GM23338 (cell line): Measurements from ENCODE around the gene CLEC7A. TPM values are rescaled to one million over a fixed set of nuclear protein-coding genes. Genes with fewer than 3 reads are reported as not detected.
A peak's percentile ranks its signal among the peaks of the same experiment; 100 is the strongest.

ENCODE experiments used
- ATAC-seq: fragments of 200-7000 bp; cut with Tn5 transposase; 3 replicates; pipeline ENCODE4 v1.9.1; 2020
- DNase-seq: peaks from one replicate; pipeline ENCODE4 v3.0.0-alpha.2; 2015; ENCODE audit warnings: low spot score
- H2AFZ ChIP-seq: fragments of 200-600 bp; sonication (generic); 2 replicates; pipeline ENCODE4 v1.8.0; 2016; ENCODE audit warnings: antibody characterized with exemption, mild to moderate bottlenecking, moderate library complexity
- H3F3A ChIP-seq: fragments of 200-600 bp; sonication (generic); replicated peaks from 2 replicates; pipeline ENCODE4 v1.8.0; 2017; ENCODE audit warnings: antibody characterized with exemption, mixed run types, low read depth
- H3K27ac ChIP-seq: fragments of 200-600 bp; sonication (generic); 2 replicates; pipeline ENCODE4 v1.6.1; 2016; ENCODE audit warnings: low read depth
- H3K27me3 ChIP-seq: fragments of 200-600 bp; sonication (generic); 2 replicates; pipeline ENCODE4 v1.8.0; 2016; ENCODE audit warnings: mild to moderate bottlenecking, mixed run types, moderate library complexity; ENCODE audit not compliant: insufficient read depth
- H3K36me3 ChIP-seq: fragments of 200-600 bp; sonication (generic); 2 replicates; pipeline ENCODE4 v1.8.0; 2016; ENCODE audit warnings: mild to moderate bottlenecking; ENCODE audit not compliant: insufficient read depth
- H3K4me1 ChIP-seq: fragments of 200-600 bp; sonication (generic); 2 replicates; pipeline ENCODE4 v1.8.0; 2016; ENCODE audit warnings: mild to moderate bottlenecking, moderate library complexity; ENCODE audit not compliant: insufficient read depth
- H3K4me2 ChIP-seq: fragments of 200-600 bp; sonication (generic); 2 replicates; pipeline ENCODE4 v1.7.1; 2017; ENCODE audit warnings: mixed run types
- H3K4me3 ChIP-seq: fragments of 200-600 bp; sonication (generic); 2 replicates; pipeline ENCODE4 v1.6.1; 2016; ENCODE audit warnings: mixed run types
- H3K79me2 ChIP-seq: fragments of 200-600 bp; sonication (generic); replicated peaks from 2 replicates; pipeline ENCODE4 v1.8.0; 2017; ENCODE audit warnings: mild to moderate bottlenecking; ENCODE audit not compliant: insufficient read depth
- H3K9me2 ChIP-seq: fragments of 200-600 bp; sonication (generic); 2 replicates; pipeline ENCODE4 v1.8.0; 2017; ENCODE audit not compliant: insufficient read depth
- H4K20me1 ChIP-seq: fragments of 200-600 bp; sonication (generic); replicated peaks from 2 replicates; pipeline ENCODE4 v1.8.0; 2017; ENCODE audit warnings: mild to moderate bottlenecking; ENCODE audit not compliant: insufficient read depth
- H3K27ac Mint-ChIP-seq: 2 replicates; pipeline ENCODE4 v1.8.0; 2020; ENCODE audit warnings: inconsistent platforms, mild to moderate bottlenecking, moderate library complexity, mixed read lengths
- H3K27me3 Mint-ChIP-seq: 3 replicates; pipeline ENCODE4 v1.8.0; 2022; ENCODE audit warnings: low read depth, mild to moderate bottlenecking, moderate library complexity, mixed read lengths, inconsistent platforms; ENCODE audit not compliant: insufficient read depth, poor library complexity
- H3K36me3 Mint-ChIP-seq: 3 replicates; pipeline ENCODE4 v1.8.0; 2021; ENCODE audit warnings: low read depth, mild to moderate bottlenecking, inconsistent platforms, moderate library complexity, mixed read lengths
- H3K4me1 Mint-ChIP-seq: 3 replicates; pipeline ENCODE4 v1.8.0; 2020; ENCODE audit warnings: mild to moderate bottlenecking, inconsistent platforms, mixed read lengths
- H3K4me3 Mint-ChIP-seq: 3 replicates; pipeline ENCODE4 v1.8.0; 2021; ENCODE audit warnings: moderate library complexity, mild to moderate bottlenecking, inconsistent platforms, mixed read lengths
- H3K9me3 Mint-ChIP-seq: 3 replicates; pipeline ENCODE4 v1.8.0; 2020; ENCODE audit warnings: moderate library complexity, mild to moderate bottlenecking, inconsistent platforms, mixed read lengths
- CREB1 ChIP-seq: fragments of 250-450 bp; sonication (Bioruptor Pico); IDR thresholded peaks from 2 replicates; pipeline ENCODE4 v1.5.0; 2020; ENCODE audit warnings: low read depth, mild to moderate bottlenecking, moderate library complexity
- CTCF ChIP-seq, 2 experiments: fragments of 200-600 bp in 1 of 2; sonication (generic) in 1 of 2; conservative IDR thresholded peaks; 2 replicates each; pipeline versions ENCODE4 v1.5.1 to v1.6.1; 2016 to 2017; ENCODE audit warnings: antibody characterized with exemption in 2 of 2, low read depth in 2 of 2, mild to moderate bottlenecking in 2 of 2, moderate library complexity in 1 of 2
- ETS1 ChIP-seq: IDR thresholded peaks from 2 replicates; pipeline ENCODE4 v1.6.1; 2016; ENCODE audit warnings: antibody characterized with exemption
- EZH2 ChIP-seq: fragments of 200-600 bp; sonication (generic); IDR thresholded peaks from one replicate; pipeline ENCODE4 v1.8.0; 2017; ENCODE audit warnings: antibody characterized with exemption, mild to moderate bottlenecking, low read depth; ENCODE audit not compliant: unreplicated experiment
- EZH2phosphoT487 ChIP-seq: fragments of 200-600 bp; sonication (generic); IDR thresholded peaks from one replicate; pipeline ENCODE4 v1.8.1; 2018; ENCODE audit warnings: antibody characterized with exemption; ENCODE audit not compliant: unreplicated experiment
- NANOG ChIP-seq: IDR thresholded peaks from 2 replicates; pipeline ENCODE4 v1.6.1; 2016; ENCODE audit warnings: antibody characterized with exemption, borderline replicate concordance
- POLR2AphosphoS5 ChIP-seq: IDR thresholded peaks from 2 replicates; pipeline ENCODE4 v1.6.1; 2016; ENCODE audit warnings: antibody characterized with exemption, low read depth
- STAT1 ChIP-seq: IDR thresholded peaks from one replicate; pipeline ENCODE4 v1.6.1; 2016; ENCODE audit warnings: antibody characterized with exemption; ENCODE audit not compliant: unreplicated experiment
- ZNF114 ChIP-seq: fragments of 250-450 bp; sonication (Bioruptor Pico); IDR thresholded peaks from 2 replicates; pipeline ENCODE4 v1.5.0; 2020; ENCODE audit warnings: mild to moderate bottlenecking, moderate library complexity
- ZNF331 ChIP-seq: fragments of 250-450 bp; sonication (Bioruptor Pico); IDR thresholded peaks from 2 replicates; pipeline ENCODE4 v1.5.0; 2020; ENCODE audit warnings: low read depth, mild to moderate bottlenecking, moderate library complexity
- ZNF462 ChIP-seq: fragments of 250-450 bp; sonication (Bioruptor Pico); IDR thresholded peaks from 2 replicates; pipeline ENCODE4 v1.5.0; 2020; ENCODE audit warnings: mild to moderate bottlenecking, moderate library complexity
- polyA plus RNA-seq: library from polyadenylated mRNA; unstranded; fragments of >200 nt; fragmentation: Nextera tagmentation; extraction: Ambion mirVana; gene quantifications from 2 replicates; pipeline ENCODE4 v1.2.1, GENCODE V29; 2016
- total RNA-seq: library from RNA; depleted of rRNA; stranded (reverse); fragments of >200 nt; shearing (Covaris generic); gene quantifications from 2 replicates; pipeline ENCODE4 v1.2.3, GENCODE V29; 2014

The CLEC7A gene
- total and polyA plus RNA-seq, 2 experiments from 2014 or later: 0.39 TPM; not detected in 1

GRCh38 chr12:10068644-10069043 is 61.4 kb downstream of the CLEC7A start (continued):
- no peak for TF ChIP-seq STAT1
- TF ChIP-seq CREB1 (CRISPR knock-in tag): no peak
- no peak for TF ChIP-seq CTCF (conservative IDR thresholded peaks at IDR 0.05; ENCODE audit: low read depth in 2 of 2)
- TF ChIP-seq ZNF331 (CRISPR knock-in tag): no peak
- no peak for TF ChIP-seq NANOG

GRCh38 chr12:10067942-10068341 is 62.1 kb downstream of the CLEC7A start:
- Histone ChIP-seq H3K4me2 (no peak overlapping the region), H4K20me1 (no peaks in the 10 kb centered on the region), H3K36me3 (no peaks in the 10 kb centered on the region), H3K79me2 (no peaks in the 10 kb centered on the region), H3K9me2 (no peaks in the 10 kb centered on the region), H2AFZ (peak overlapping the region; percentile 50; the same call in 1 of the 2 replicates), H3K27ac (no peak overlapping the region), H3K27me3 (no peaks in the 10 kb centered on the region), H3K4me3 (no peak overlapping the region), H3F3A (no peaks in the 10 kb centered on the region), H3K4me1 (0 out of 2 replicates have a peak, but pooled peaks cover 8% of the 10 kb centered on the region)
- Mint-ChIP-seq H3K4me3 (no peak overlapping the region), H3K36me3 (no peaks in the 10 kb centered on the region), H3K27ac (no peak overlapping the region), H3K27me3 (peaks cover 2% of the 10 kb centered on the region), H3K9me3 (no peaks in the 10 kb centered on the region), H3K4me1 (peaks cover 11% of the 10 kb centered on the region)
- no peak for TF ChIP-seq POLR2AphosphoS5
- no peak for TF ChIP-seq ZNF114 (CRISPR knock-in tag)
- no peak for TF ChIP-seq CREB1 (CRISPR knock-in tag)
- no peak for TF ChIP-seq ETS1
- TF ChIP-seq ZNF462 (CRISPR knock-in tag): no peak
- no peak for TF ChIP-seq NANOG
- no peak for TF ChIP-seq CTCF (conservative IDR thresholded peaks at IDR 0.05; ENCODE audit: low read depth in 2 of 2)
- TF ChIP-seq EZH2phosphoT487: no peak
- TF ChIP-seq EZH2: no peak
- DNase-seq (no peak), ATAC-seq (no peak)
